ENCODE results near the gene ITPK1.

The ITPK1 gene

GRCh38 chr14:93094121-93094918 is 21.4 kb downstream of the ITPK1 start:
- peaks cover 15% of the 10 kb centered on the region for H3K79me2 ChIP-seq (ENCODE audit: control insufficient read depth, insufficient read depth, low read length, unreplicated experiment)
- H3K4me1 ChIP-seq (ENCODE audit: control insufficient read depth, insufficient read depth, low read length, unreplicated experiment) = no peaks in the 10 kb centered on the region
- no peaks in the 10 kb centered on the region for H3K36me3 ChIP-seq (ENCODE audit: insufficient read depth, low read length)
- H2AFZ ChIP-seq (ENCODE audit: low read length, unreplicated experiment) = no peak overlapping the region
- H3K4me3 ChIP-seq (ENCODE audit: low read depth, low read length) = no peak overlapping the region
- no peak overlapping the region for H3K27ac ChIP-seq (ENCODE audit: low read depth, low read length)
- no peaks in the 10 kb centered on the region for H3K27me3 ChIP-seq (ENCODE audit: insufficient read depth, low read length)

DNA sequence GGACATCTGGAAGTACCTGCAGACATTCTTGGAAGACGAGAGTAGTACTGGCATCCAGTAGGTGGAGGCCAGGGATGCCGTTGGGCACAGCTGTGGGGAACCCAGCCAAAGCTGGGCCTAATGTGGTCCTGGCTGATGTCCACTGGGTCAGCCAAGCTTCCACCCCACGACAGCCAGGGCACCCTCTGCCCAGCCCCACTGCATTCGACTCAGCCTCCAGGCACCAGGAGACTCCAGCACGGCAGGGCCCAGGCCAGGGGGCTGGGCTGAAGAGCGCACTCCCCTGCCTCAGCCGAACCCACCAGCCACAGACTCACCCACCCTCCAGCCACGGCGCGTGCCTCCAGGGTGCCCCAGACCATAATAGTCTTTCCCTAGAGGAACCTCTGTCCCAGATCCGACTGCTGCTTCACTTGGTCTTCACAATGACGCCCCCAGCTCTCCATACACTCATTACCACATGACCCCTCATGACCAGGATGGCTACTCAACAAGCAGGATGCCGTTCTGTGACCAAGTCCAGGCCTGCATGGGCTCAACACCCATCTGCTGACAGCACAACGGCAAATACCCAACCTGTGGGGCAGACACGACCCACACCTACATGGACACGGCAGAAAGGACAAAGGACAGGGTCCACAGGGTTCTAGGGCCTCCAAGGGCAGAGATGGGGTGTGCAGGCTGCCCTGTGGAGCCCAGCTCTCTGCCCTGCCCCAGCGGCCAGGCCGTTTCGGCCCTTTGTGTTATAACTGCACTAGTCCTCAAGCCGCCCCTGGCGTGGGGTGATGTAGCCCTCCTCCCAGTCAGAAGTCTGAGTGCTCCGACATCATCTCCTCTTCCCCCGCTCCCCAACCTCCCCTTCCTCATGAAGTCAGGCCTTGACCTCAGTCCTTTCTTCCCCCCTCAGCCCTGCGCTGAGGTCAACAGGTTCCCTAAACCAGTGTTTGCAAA is 22.8 kb downstream of the ITPK1 start:
- Histone ChIP-seq H3K4me3 (ENCODE audit: low read depth, low read length) (no peak overlapping the region), H3K36me3 (ENCODE audit: insufficient read depth, low read length) (no peaks in the 10 kb centered on the region), H3K27ac (ENCODE audit: low read depth, low read length) (no peak overlapping the region), H2AFZ (ENCODE audit: low read length, unreplicated experiment) (no peak overlapping the region), H3K27me3 (ENCODE audit: insufficient read depth, low read length) (no peaks in the 10 kb centered on the region), H3K79me2 (ENCODE audit: control insufficient read depth, insufficient read depth, low read length, unreplicated experiment) (peaks cover 9% of the 10 kb centered on the region), H3K4me1 (ENCODE audit: control insufficient read depth, insufficient read depth, low read length, unreplicated experiment) (no peaks in the 10 kb centered on the region)

- peaks cover 3% of the 10 kb centered on the region for H3K4me1 ChIP-seq (ENCODE audit: control insufficient read depth, insufficient read depth, low read length, unreplicated experiment)
- no peak overlapping the region for H2AFZ ChIP-seq (ENCODE audit: low read length, unreplicated experiment)
- no peak overlapping the region for H3K27ac ChIP-seq (ENCODE audit: low read depth, low read length)
- H3K36me3 ChIP-seq (ENCODE audit: insufficient read depth, low read length) = no peaks in the 10 kb centered on the region
- H3K27me3 ChIP-seq (ENCODE audit: insufficient read depth, low read length) = no peaks in the 10 kb centered on the region
- peaks cover 9% of the 10 kb centered on the region for H3K79me2 ChIP-seq (ENCODE audit: control insufficient read depth, insufficient read depth, low read length, unreplicated experiment)
- no peak overlapping the region for H3K4me3 ChIP-seq (ENCODE audit: low read depth, low read length)
Measured at GRCh38 chr14:93091666-93092065, 24.1 kb downstream of the ITPK1 start.

DNA sequence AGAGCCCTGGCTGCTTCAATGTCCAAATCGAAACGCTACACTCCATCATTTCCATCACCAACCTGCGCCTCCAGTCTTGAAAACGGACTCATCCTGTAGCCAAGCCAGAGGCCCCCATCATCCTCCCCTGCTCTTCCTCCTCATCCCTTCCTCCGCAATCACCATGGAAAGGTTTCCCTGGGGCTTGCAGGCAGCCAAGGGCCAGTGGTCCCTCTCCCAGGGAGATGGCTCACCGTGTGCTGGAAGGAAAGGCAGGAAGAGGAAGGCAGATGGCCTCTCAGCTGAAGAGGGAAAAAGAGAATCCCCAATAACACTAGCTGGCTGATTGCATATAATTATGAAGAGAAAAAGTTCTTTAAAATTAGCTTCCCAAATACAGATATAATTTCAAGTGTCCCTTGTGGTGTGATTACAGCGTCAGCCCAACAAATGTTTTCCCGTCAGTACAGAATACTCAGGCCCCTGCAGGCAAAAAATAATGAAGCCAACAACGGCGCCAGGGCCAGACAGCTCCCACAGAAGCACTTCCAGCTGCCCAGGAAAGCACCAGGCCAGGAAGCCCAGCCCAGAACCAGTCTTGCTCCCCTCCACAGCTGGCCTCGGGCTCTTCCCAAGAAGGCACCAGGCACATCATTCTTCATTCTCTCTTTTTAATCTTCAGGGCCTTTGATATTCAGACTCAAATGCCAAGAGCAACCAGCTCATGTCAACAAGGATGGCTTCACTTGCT is 24.7 kb downstream of the ITPK1 start:
- Histone ChIP-seq H3K27ac (ENCODE audit: low read depth, low read length) (no peak overlapping the region), H3K36me3 (ENCODE audit: insufficient read depth, low read length) (no peaks in the 10 kb centered on the region), H3K4me3 (ENCODE audit: low read depth, low read length) (no peak overlapping the region), H3K27me3 (ENCODE audit: insufficient read depth, low read length) (no peaks in the 10 kb centered on the region), H2AFZ (ENCODE audit: low read length, unreplicated experiment) (no peak overlapping the region), H3K79me2 (ENCODE audit: control insufficient read depth, insufficient read depth, low read length, unreplicated experiment) (peaks cover 7% of the 10 kb centered on the region), H3K4me1 (ENCODE audit: control insufficient read depth, insufficient read depth, low read length, unreplicated experiment) (peaks cover 8% of the 10 kb centered on the region)

DNA sequence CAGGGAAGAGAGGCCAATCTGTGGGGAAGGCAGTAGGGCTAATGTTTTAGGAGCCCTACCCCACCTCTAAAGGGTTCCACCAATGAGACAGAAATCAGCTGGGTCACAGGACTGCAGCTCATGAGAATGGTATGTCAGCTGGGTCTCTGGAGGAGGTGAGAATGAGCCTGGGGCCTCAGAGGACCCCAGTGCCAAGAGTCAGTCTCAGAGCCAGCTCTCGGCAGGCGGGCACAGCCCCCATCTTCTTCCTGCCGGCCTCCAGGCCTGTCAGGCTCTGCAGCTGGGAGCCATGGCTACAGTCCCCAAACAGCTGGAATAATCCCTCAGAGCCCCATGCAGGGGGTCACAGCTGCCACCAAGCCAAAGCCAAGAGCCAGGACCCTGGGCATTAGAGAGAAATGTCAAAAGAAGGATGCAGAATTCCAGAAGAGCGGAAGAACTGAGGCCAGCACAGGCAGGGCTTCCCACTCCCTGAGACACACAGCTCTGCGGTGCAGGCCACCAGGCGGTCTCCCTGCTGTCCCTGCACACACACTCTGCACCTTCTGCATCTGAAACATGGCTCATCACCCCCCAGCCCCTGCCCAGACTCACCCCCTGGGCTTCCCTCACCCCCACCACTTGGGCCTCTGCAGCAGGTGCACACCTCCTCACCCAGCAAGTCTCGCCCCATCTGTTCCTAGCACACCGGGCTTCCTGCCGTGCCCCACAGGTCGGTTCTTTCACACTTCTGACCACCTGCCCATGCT is 26.0 kb downstream of the ITPK1 start:
- H3K36me3 ChIP-seq (ENCODE audit: insufficient read depth, low read length) = no peaks in the 10 kb centered on the region
- H3K4me3 ChIP-seq (ENCODE audit: low read depth, low read length) = no peak overlapping the region
- no peak overlapping the region for H3K27ac ChIP-seq (ENCODE audit: low read depth, low read length)
- H3K4me1 ChIP-seq (ENCODE audit: control insufficient read depth, insufficient read depth, low read length, unreplicated experiment) = peaks cover 8% of the 10 kb centered on the region
- peaks cover 7% of the 10 kb centered on the region for H3K79me2 ChIP-seq (ENCODE audit: control insufficient read depth, insufficient read depth, low read length, unreplicated experiment)
- H2AFZ ChIP-seq (ENCODE audit: low read length, unreplicated experiment) = no peak overlapping the region
- H3K27me3 ChIP-seq (ENCODE audit: insufficient read depth, low read length) = no peaks in the 10 kb centered on the region

DNA sequence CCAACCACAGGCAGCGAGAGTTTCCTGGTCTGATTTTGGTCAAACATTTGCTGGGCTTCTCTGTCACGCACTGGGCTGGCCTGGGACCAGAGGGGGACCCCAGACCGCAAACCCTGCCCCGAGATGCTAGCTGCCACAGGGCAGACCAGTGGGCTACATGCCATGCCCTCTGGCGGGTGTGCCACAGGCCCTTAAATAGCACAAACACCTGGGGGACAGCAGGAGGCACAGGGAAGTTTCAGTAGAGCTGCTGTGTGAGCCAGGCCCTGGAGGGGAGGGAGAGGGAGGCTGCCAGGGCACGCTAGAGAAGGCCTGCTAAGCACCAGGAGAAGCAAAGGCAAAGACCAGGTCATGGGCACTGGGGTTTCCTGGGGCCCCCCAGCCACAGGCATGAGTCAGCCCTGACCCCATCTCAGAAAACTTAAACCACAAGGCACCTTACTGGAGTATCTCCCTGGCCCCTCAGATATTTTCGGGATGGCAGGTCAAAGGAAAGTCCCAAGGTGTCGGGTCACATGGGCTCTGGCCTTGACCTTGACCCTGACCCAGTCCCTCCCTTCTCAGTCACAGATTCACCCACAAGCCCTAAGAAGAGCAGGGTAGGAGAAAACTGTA is 29.2 kb downstream of the ITPK1 start:
- H2AFZ ChIP-seq (ENCODE audit: low read length, unreplicated experiment) = no peak overlapping the region
- no peak overlapping the region for H3K4me3 ChIP-seq (ENCODE audit: low read depth, low read length)
- no peaks in the 10 kb centered on the region for H3K27me3 ChIP-seq (ENCODE audit: insufficient read depth, low read length)
- no peaks in the 10 kb centered on the region for H3K36me3 ChIP-seq (ENCODE audit: insufficient read depth, low read length)
- H3K27ac ChIP-seq (ENCODE audit: low read depth, low read length) = no peak overlapping the region
- peaks cover 8% of the 10 kb centered on the region for H3K4me1 ChIP-seq (ENCODE audit: control insufficient read depth, insufficient read depth, low read length, unreplicated experiment)
- H3K79me2 ChIP-seq (ENCODE audit: control insufficient read depth, insufficient read depth, low read length, unreplicated experiment) = peaks cover 6% of the 10 kb centered on the region

DNA sequence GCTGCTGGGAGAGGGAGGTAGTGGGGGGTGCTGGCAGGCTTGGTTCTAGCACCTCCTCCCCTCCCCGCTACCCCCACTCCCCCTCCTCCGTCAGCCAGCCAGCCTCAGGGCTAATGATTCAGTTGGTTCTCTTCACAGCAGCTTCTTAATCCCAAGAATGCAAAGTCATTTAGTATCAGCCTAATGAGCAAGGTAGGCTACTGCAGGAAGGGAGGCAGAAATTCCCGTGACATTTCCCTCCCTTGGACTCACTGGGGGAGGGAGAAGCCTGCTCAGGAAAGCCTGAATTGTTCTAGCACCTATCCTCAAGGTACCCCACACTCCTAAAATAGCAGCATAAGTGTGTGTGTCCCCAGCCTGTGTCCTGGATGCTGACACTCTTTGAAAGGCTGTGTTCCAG is 29.8 kb downstream of the ITPK1 start:
- Histone ChIP-seq H3K36me3 (ENCODE audit: insufficient read depth, low read length) (no peaks in the 10 kb centered on the region), H3K4me3 (ENCODE audit: low read depth, low read length) (no peak overlapping the region), H3K27me3 (ENCODE audit: insufficient read depth, low read length) (no peaks in the 10 kb centered on the region), H3K79me2 (ENCODE audit: control insufficient read depth, insufficient read depth, low read length, unreplicated experiment) (peaks cover 6% of the 10 kb centered on the region), H3K4me1 (ENCODE audit: control insufficient read depth, insufficient read depth, low read length, unreplicated experiment) (peaks cover 8% of the 10 kb centered on the region), H3K27ac (ENCODE audit: low read depth, low read length) (no peak overlapping the region), H2AFZ (ENCODE audit: low read length, unreplicated experiment) (no peak overlapping the region)

DNA sequence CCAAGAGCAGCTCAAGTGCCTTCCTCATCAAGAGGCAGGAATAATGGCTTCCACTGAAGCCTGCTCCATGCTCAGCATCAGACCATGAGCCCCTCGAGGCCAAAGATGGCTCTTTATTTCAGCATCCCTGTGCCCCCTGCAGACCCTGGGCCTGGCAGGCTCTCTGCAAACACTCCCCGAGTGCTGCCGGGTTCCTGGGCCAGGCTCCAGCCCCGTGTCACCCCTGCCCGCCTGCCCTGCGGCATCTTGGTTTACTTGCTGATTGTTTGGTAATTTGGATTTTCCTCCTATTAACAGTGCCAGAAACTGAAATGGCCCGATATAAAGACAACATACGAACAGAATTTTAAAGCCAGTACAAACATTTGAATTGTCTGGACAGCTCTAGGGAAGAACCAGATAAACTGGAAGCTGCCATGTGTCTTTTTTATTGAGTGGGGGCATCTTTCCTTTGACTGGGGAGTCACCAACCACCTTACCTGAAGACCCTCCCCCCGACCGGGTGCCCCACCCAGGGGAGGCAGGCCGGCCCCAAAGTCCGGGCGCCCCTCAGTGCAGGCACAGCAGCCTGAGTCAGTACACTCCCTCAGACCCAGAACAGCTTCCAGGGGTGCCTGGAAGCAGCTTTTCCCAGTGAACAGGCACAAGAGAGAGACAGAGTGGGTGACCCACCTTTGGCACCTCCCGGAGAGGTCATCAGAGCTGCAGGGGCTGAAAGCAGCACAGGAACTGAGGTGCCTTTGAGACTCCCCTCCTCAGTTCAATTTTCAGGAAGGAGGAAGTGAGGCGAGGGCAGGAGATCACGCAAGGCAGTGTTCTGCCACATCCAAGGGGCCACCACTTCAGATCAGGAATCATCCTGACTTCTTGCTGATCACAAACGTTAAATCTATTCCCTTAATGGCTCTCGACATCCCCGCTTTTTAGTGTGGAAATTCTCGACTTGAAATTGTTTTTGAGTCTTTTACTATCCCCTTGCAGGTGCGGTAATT is 30.6 kb downstream of the ITPK1 start:
- Histone ChIP-seq H3K27ac (ENCODE audit: low read depth, low read length) (no peak overlapping the region), H3K27me3 (ENCODE audit: insufficient read depth, low read length) (no peaks in the 10 kb centered on the region), H3K79me2 (ENCODE audit: control insufficient read depth, insufficient read depth, low read length, unreplicated experiment) (peaks cover 6% of the 10 kb centered on the region), H3K4me3 (ENCODE audit: low read depth, low read length) (no peak overlapping the region), H3K36me3 (ENCODE audit: insufficient read depth, low read length) (no peaks in the 10 kb centered on the region), H2AFZ (ENCODE audit: low read length, unreplicated experiment) (no peak overlapping the region), H3K4me1 (ENCODE audit: control insufficient read depth, insufficient read depth, low read length, unreplicated experiment) (peaks cover 8% of the 10 kb centered on the region)

GRCh38 chr14:93084402-93084801 is 31.3 kb downstream of the ITPK1 start:
- H3K79me2 ChIP-seq (ENCODE audit: control insufficient read depth, insufficient read depth, low read length, unreplicated experiment) = peaks cover 5% of the 10 kb centered on the region
- no peak overlapping the region for H2AFZ ChIP-seq (ENCODE audit: low read length, unreplicated experiment)
- peaks cover 9% of the 10 kb centered on the region for H3K4me1 ChIP-seq (ENCODE audit: control insufficient read depth, insufficient read depth, low read length, unreplicated experiment)
- no peak overlapping the region for H3K4me3 ChIP-seq (ENCODE audit: low read depth, low read length)
- no peaks in the 10 kb centered on the region for H3K27me3 ChIP-seq (ENCODE audit: insufficient read depth, low read length)
- H3K27ac ChIP-seq (ENCODE audit: low read depth, low read length) = no peak overlapping the region
- no peaks in the 10 kb centered on the region for H3K36me3 ChIP-seq (ENCODE audit: insufficient read depth, low read length)

Measured in ACC112 (cell line).